GM12878 (cell line): Measurements from ENCODE around the gene AMBP. TPM values are rescaled to one million over a fixed set of nuclear protein-coding genes. Genes with fewer than 3 reads are reported as not detected.

Source experiments
- ATAC-seq: fragments of 200-7000 bp; cut with Tn5 transposase; 3 replicates; pipeline ENCODE4 v1.9.1; 2020; ENCODE audit warnings: mild to moderate bottlenecking, moderate library complexity
- BruUV-seq: library from RNA; stranded (reverse); fragments of 400-500 nt; replicated peaks from 2 replicates; lab custom pipeline; 2021; lab: Mats Ljungman, UMichigan
- CTCF ChIA-PET: fragments of 300-600 bp; sonication (Branson Sonifier 250); formaldehyde crosslinking; extraction: SDS; loops from one replicate; lab custom pipeline; 2021; ENCODE audit warnings: inconsistent platforms; lab: Yijun Ruan, JAX
- POLR2A ChIA-PET: fragments of 350-600 bp; formaldehyde crosslinking; extraction: SDS; loops from one replicate; lab custom pipeline; 2021; ENCODE audit warnings: inconsistent platforms; lab: Charles Lee
- RAD21 ChIA-PET: fragments of 300-600 bp; sonication (Branson Sonifier 250); formaldehyde crosslinking; loops from one replicate; lab custom pipeline; 2023; ENCODE audit warnings: antibody characterized with exemption; ENCODE audit not compliant: unreplicated experiment; lab: Charles Lee
- SMC1A ChIA-PET: fragments of 300-600 bp; sonication (Branson Sonifier 250); formaldehyde crosslinking; loops from one replicate; lab custom pipeline; 2023; ENCODE audit not compliant: unreplicated experiment, uncharacterized antibody; lab: Charles Lee
- DNase-seq: peaks from one replicate; pipeline ENCODE4 v3.0.0-alpha.2; 2011; ENCODE audit warnings: low read depth, low spot score
- FAIRE-seq: peaks from 3 replicates; lab custom pipeline; 2011; peaks lifted over from hg19 to GRCh38; lab: Jason Lieb, UNC
- H2AFZ ChIP-seq: 2 replicates; pipeline ENCODE4 v1.6.0; 2011; ENCODE audit warnings: low read depth, low read length, control low read depth; ENCODE audit not compliant: control insufficient read depth
- H3K27ac ChIP-seq: 2 replicates; pipeline ENCODE4 v1.5.1; 2011; ENCODE audit warnings: control low read depth; ENCODE audit not compliant: control insufficient read depth, insufficient read depth
- H3K27me3 ChIP-seq, 2 experiments: replicated peaks in 1 of 2; 2 replicates each; pipeline versions ENCODE4 v1.6.0 to v1.6.1; 2011; ENCODE audit warnings: low read length in 1 of 2; ENCODE audit not compliant: control insufficient read depth in 2 of 2, insufficient read depth in 2 of 2
- H3K36me3 ChIP-seq, 2 experiments: 2 replicates each; pipeline ENCODE4 v1.5.1; 2011; ENCODE audit warnings: low read length in 1 of 2; ENCODE audit not compliant: control insufficient read depth in 2 of 2, insufficient read depth in 2 of 2
- H3K4me1 ChIP-seq: 2 replicates; pipeline ENCODE4 v1.6.1; 2011; ENCODE audit warnings: mild to moderate bottlenecking, low read length, moderate library complexity, mixed read lengths; ENCODE audit not compliant: control insufficient read depth, insufficient read depth
- H3K4me2 ChIP-seq: 2 replicates; pipeline ENCODE4 v1.6.0; 2011; ENCODE audit warnings: control low read depth; ENCODE audit not compliant: control insufficient read depth, insufficient read depth
- H3K4me3 ChIP-seq: fragments of 200-600 bp; sonication (generic); 2 replicates; pipeline ENCODE4 v1.5.1; 2016
- H3K79me2 ChIP-seq: 2 replicates; pipeline ENCODE4 v1.6.0; 2011; ENCODE audit warnings: low read length; ENCODE audit not compliant: control insufficient read depth, insufficient read depth
- H3K9ac ChIP-seq: 2 replicates; pipeline ENCODE4 v1.8.0; 2011; ENCODE audit warnings: low read length, control low read depth, mixed read lengths; ENCODE audit not compliant: control insufficient read depth, insufficient read depth
- H3K9me3 ChIP-seq: replicated peaks from 3 replicates; pipeline ENCODE4 v1.5.1; 2011; ENCODE audit warnings: mild to moderate bottlenecking, low read length; ENCODE audit not compliant: control insufficient read depth, insufficient read depth
- H4K20me1 ChIP-seq: 2 replicates; pipeline ENCODE4 v1.6.0; 2011; ENCODE audit not compliant: control insufficient read depth, insufficient read depth
- CHD1 ChIP-seq: IDR thresholded peaks from 2 replicates; pipeline ENCODE4 v1.6.1; 2012; ENCODE audit warnings: low read depth, low read length, improper control_type of control experiment
- EGR1 ChIP-seq, 2 experiments: IDR thresholded peaks; 1 replicate in 1 of 2; 2 replicates in 1 of 2; pipeline ENCODE4 v1.6.1; 2011 to 2012; ENCODE audit warnings: low read depth in 2 of 2, low read length in 2 of 2, borderline replicate concordance in 1 of 2, mild to moderate bottlenecking in 1 of 2, moderate library complexity in 1 of 2
- MXI1 ChIP-seq: fragments of 150-350 bp; IDR thresholded peaks from 2 replicates; pipeline ENCODE4 v1.6.1; 2011; ENCODE audit warnings: low read depth, mild to moderate bottlenecking, inconsistent platforms, low read length, improper control_type of control experiment
- RUNX3 ChIP-seq: IDR thresholded peaks from 2 replicates; pipeline ENCODE4 v1.6.1; 2012; ENCODE audit warnings: low read length, inconsistent platforms
- WGBS: methylation state at CpG from one replicate; pipeline ENCODE4 v1.1.6; 2016; ENCODE audit warnings: low lambda C conversion rate; ENCODE audit not compliant: insufficient replicate concordance, insufficient coverage; ENCODE audit errors: missing lambda C conversion rate; 5-methylcytosine and 5-hydroxymethylcytosine counted together
- in situ Hi-C: fragments of 300-500 bp; cut with MboI; formaldehyde crosslinking; loops from 9 replicates; pipeline ENCODE4 v1.14.3; 2018; ENCODE audit warnings: mixed read lengths
- intact Hi-C: fragments of 100-400 bp; cut with micrococcal nuclease; formaldehyde crosslinking; loops from one replicate; pipeline ENCODE4 v1.14.2; 2022; ENCODE audit not compliant: unreplicated experiment
- polyA plus RNA-seq, 11 experiments: library from polyadenylated mRNA; depleted of rRNA in 4 of 11; unstranded in 6 of 11; stranded (reverse) in 5 of 11; fragments of >200 nt; fragmentation: Nextera tagmentation in 4 of 11; fragmentation: Illumina TruSeq in 1 of 11; extraction: Ambion mirVana in 4 of 11; extraction: Trizol in 1 of 11; gene quantifications; 1 replicate in 1 of 11; 2 replicates in 10 of 11; pipeline versions ENCODE4 v1.2.1 to v1.2.3, GENCODE V29; 2011 to 2016; ENCODE audit warnings: inconsistent platforms in 2 of 11, missing spikeins in 2 of 11, low read depth in 1 of 11
- total RNA-seq, 4 experiments: library from RNA; depleted of rRNA in 3 of 4; stranded (reverse); fragments of >200 nt in 3 of 4; fragmentation: Illumina TruSeq in 1 of 4; extraction: Trizol in 1 of 4; gene quantifications; 2 replicates each; pipeline versions ENCODE4 v1.2.1 to v1.2.3, GENCODE V29; 2013 to 2021

Gene AMBP
- total and polyA plus RNA-seq, 10 of the 15 experiments (the other 5 are each of a cell fraction or from before 2014, with no cell fraction given) = 0.11 to 2.3 (median 0.18) TPM; not detected in 7

- Histone ChIP-seq H3K9ac (no peak overlapping the region), H3K9me3 (no peaks in the 10 kb centered on the region), H3K27ac (no peak overlapping the region), H3K4me3 (no peak overlapping the region), H4K20me1 (no peaks in the 10 kb centered on the region), H3K4me2 (no peak overlapping the region), H2AFZ (no peak overlapping the region), H3K36me3 (no peaks in the 10 kb centered on the region), H3K27me3 (no peaks in the 10 kb centered on the region; a peak in 3 of 4 replicates), H3K79me2 (no peaks in the 10 kb centered on the region), H3K4me1 (no peaks in the 10 kb centered on the region; the same call in 1 of the 2 replicates)
- WGBS = 3% methylated on average over 9 of the region's 9 CpGs
- FAIRE-seq = no peak
- no TSS peak for BruUV-seq
- intact Hi-C loops = no loop called here
- in situ Hi-C loops = no loop called here
- ChIA-PET RAD21 (no interaction called here), CTCF (no interaction called here), POLR2A (no interaction called here), SMC1A (no interaction called here)
- DNase-seq = no peak
- ATAC-seq = no peak
- TF ChIP-seq CHD1 (no peak), EGR1 (IDR thresholded peaks at IDR 0.05; ENCODE audit: borderline replicate concordance in 1 of 2, low read depth in 2 of 2, low read length in 2 of 2) (no peak), MXI1 (no peak), RUNX3 (no peak)
Measured at GRCh38 chr9:114011313-114011712, 66.8 kb downstream of the AMBP start.

Other genes starting within 250 kb of the AMBP start
- gene ZNF618, start 202.0 kb downstream of the AMBP start, total RNA-seq (2014; rRNA removed) = 0.06 TPM in 1 of 2 replicates, not detected in the other
- gene ZNF618, start 202.0 kb downstream of the AMBP start, total RNA-seq (2014; rRNA removed; fragmentation: Illumina TruSeq; extraction: Trizol) = not detected in 2 replicates
- 0.08 TPM in 2 replicates for gene ZNF618, start 202.0 kb downstream of the AMBP start, total RNA-seq (2021)
- gene ZNF618, start 202.0 kb downstream of the AMBP start, polyA plus RNA-seq (2011; rRNA removed) = 0.24 and 0.26 TPM in 2 replicates
- 0.01 TPM in 1 of 2 replicates, not detected in the other for gene ZNF618, start 202.0 kb downstream of the AMBP start, polyA plus RNA-seq (2014; fragmentation: Illumina TruSeq; extraction: Trizol)
- under 1 TPM in 1 of 2 experiments, not detected in 1; 0.02 TPM for gene ZNF618, start 202.0 kb downstream of the AMBP start, polyA plus RNA-seq (2014; fragmentation: Nextera tagmentation; extraction: Ambion mirVana)
- gene ZNF618, start 202.0 kb downstream of the AMBP start, polyA plus RNA-seq (2014; rRNA removed) = 0.01 and 0.04 TPM in 2 replicates
- under 1 TPM; 0.06 to 0.07 TPM for gene ZNF618, start 202.0 kb downstream of the AMBP start, polyA plus RNA-seq (2016; fragmentation: Nextera tagmentation; extraction: Ambion mirVana)
- not detected in 2 replicates for gene KIF12, start 21.0 kb upstream of the AMBP start, total RNA-seq (2014; rRNA removed)
- gene KIF12, start 21.0 kb upstream of the AMBP start, total RNA-seq (2014; rRNA removed; fragmentation: Illumina TruSeq; extraction: Trizol) = not detected in 2 replicates
- 0.27 TPM in 1 of 2 replicates, not detected in the other for gene KIF12, start 21.0 kb upstream of the AMBP start, total RNA-seq (2021)
- not detected in 2 replicates for gene KIF12, start 21.0 kb upstream of the AMBP start, polyA plus RNA-seq (2011; rRNA removed)
- gene KIF12, start 21.0 kb upstream of the AMBP start, polyA plus RNA-seq (2014; fragmentation: Illumina TruSeq; extraction: Trizol) = not detected in 2 replicates
- not detected for gene KIF12, start 21.0 kb upstream of the AMBP start, polyA plus RNA-seq (2014; fragmentation: Nextera tagmentation; extraction: Ambion mirVana)
- not detected in 2 replicates for gene KIF12, start 21.0 kb upstream of the AMBP start, polyA plus RNA-seq (2014; rRNA removed)
- not detected for gene KIF12, start 21.0 kb upstream of the AMBP start, polyA plus RNA-seq (2016; fragmentation: Nextera tagmentation; extraction: Ambion mirVana)
- gene COL27A1, start 77.2 kb upstream of the AMBP start, total RNA-seq (2014; rRNA removed) = not detected in 2 replicates
- not detected in 2 replicates for gene COL27A1, start 77.2 kb upstream of the AMBP start, total RNA-seq (2014; rRNA removed; fragmentation: Illumina TruSeq; extraction: Trizol)
- gene COL27A1, start 77.2 kb upstream of the AMBP start, total RNA-seq (2021) = 0.10 and 0.21 TPM in 2 replicates
- gene COL27A1, start 77.2 kb upstream of the AMBP start, polyA plus RNA-seq (2011; rRNA removed) = not detected in 2 replicates
- not detected in 2 replicates for gene COL27A1, start 77.2 kb upstream of the AMBP start, polyA plus RNA-seq (2014; fragmentation: Illumina TruSeq; extraction: Trizol)
- gene COL27A1, start 77.2 kb upstream of the AMBP start, polyA plus RNA-seq (2014; fragmentation: Nextera tagmentation; extraction: Ambion mirVana) = not detected
- not detected in 2 replicates for gene COL27A1, start 77.2 kb upstream of the AMBP start, polyA plus RNA-seq (2014; rRNA removed)
- not detected for gene COL27A1, start 77.2 kb upstream of the AMBP start, polyA plus RNA-seq (2016; fragmentation: Nextera tagmentation; extraction: Ambion mirVana)
- not detected in 2 replicates for gene ORM1, start 244.8 kb upstream of the AMBP start, total RNA-seq (2014; rRNA removed)
- not detected in 2 replicates for gene ORM1, start 244.8 kb upstream of the AMBP start, total RNA-seq (2014; rRNA removed; fragmentation: Illumina TruSeq; extraction: Trizol)
- gene ORM1, start 244.8 kb upstream of the AMBP start, total RNA-seq (2021) = 3.5 and 4.4 TPM in 2 replicates
- gene ORM1, start 244.8 kb upstream of the AMBP start, polyA plus RNA-seq (2011; rRNA removed) = not detected in 2 replicates
- not detected in 2 replicates for gene ORM1, start 244.8 kb upstream of the AMBP start, polyA plus RNA-seq (2014; fragmentation: Illumina TruSeq; extraction: Trizol)
- not detected for gene ORM1, start 244.8 kb upstream of the AMBP start, polyA plus RNA-seq (2014; fragmentation: Nextera tagmentation; extraction: Ambion mirVana)
- not detected in 2 replicates for gene ORM1, start 244.8 kb upstream of the AMBP start, polyA plus RNA-seq (2014; rRNA removed)
- not detected for gene ORM1, start 244.8 kb upstream of the AMBP start, polyA plus RNA-seq (2016; fragmentation: Nextera tagmentation; extraction: Ambion mirVana)